ENCODE results near the gene ASB16.

- TF ChIP-seq, protein P1, sequence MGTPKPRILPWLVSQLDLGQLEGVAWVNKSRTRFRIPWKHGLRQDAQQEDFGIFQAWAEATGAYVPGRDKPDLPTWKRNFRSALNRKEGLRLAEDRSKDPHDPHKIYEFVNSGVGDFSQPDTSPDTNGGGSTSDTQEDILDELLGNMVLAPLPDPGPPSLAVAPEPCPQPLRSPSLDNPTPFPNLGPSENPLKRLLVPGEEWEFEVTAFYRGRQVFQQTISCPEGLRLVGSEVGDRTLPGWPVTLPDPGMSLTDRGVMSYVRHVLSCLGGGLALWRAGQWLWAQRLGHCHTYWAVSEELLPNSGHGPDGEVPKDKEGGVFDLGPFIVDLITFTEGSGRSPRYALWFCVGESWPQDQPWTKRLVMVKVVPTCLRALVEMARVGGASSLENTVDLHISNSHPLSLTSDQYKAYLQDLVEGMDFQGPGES (IDR thresholded peaks at IDR 0.05), result no peak
- no peak for TF ChIP-seq NR2F1 (conservative IDR thresholded peaks at IDR 0.05)
- no peak for TF ChIP-seq NRF1 (conservative IDR thresholded peaks at IDR 0.05; ENCODE audit: low read depth, low read length)
- TF ChIP-seq, protein P2, sequence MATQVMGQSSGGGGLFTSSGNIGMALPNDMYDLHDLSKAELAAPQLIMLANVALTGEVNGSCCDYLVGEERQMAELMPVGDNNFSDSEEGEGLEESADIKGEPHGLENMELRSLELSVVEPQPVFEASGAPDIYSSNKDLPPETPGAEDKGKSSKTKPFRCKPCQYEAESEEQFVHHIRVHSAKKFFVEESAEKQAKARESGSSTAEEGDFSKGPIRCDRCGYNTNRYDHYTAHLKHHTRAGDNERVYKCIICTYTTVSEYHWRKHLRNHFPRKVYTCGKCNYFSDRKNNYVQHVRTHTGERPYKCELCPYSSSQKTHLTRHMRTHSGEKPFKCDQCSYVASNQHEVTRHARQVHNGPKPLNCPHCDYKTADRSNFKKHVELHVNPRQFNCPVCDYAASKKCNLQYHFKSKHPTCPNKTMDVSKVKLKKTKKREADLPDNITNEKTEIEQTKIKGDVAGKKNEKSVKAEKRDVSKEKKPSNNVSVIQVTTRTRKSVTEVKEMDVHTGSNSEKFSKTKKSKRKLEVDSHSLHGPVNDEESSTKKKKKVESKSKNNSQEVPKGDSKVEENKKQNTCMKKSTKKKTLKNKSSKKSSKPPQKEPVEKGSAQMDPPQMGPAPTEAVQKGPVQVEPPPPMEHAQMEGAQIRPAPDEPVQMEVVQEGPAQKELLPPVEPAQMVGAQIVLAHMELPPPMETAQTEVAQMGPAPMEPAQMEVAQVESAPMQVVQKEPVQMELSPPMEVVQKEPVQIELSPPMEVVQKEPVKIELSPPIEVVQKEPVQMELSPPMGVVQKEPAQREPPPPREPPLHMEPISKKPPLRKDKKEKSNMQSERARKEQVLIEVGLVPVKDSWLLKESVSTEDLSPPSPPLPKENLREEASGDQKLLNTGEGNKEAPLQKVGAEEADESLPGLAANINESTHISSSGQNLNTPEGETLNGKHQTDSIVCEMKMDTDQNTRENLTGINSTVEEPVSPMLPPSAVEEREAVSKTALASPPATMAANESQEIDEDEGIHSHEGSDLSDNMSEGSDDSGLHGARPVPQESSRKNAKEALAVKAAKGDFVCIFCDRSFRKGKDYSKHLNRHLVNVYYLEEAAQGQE (IDR thresholded peaks at IDR 0.05; ENCODE audit: low read depth, low read length), result no peak
- no peak for TF ChIP-seq CBX5 (IDR thresholded peaks at IDR 0.05; ENCODE audit: low read depth)
Observed at GRCh38 chr17:44216694-44217093, 46.2 kb downstream of the ASB16 start.
